GM19193 (cell line): Measurements from ENCODE around the gene COX7C.

Experiments
- POLR2A ChIP-seq: IDR thresholded peaks from 4 replicates; pipeline ENCODE4 v1.6.1; 2011; ENCODE audit not compliant: insufficient read depth, insufficient read length; ENCODE audit errors: extremely low read depth

Gene COX7C

GRCh38 chr5:86646671-86647070, 28.9 kb downstream of the COX7C start:
- TF ChIP-seq POLR2A, result no peak

- TF ChIP-seq POLR2A, result no peak
These were observed 32.2 kb downstream of the COX7C start for GRCh38 chr5:86649832-86650505.

- TF ChIP-seq POLR2A, result no peak
These were observed 46.4 kb downstream of the COX7C start for GRCh38 chr5:86664173-86664572.

- TF ChIP-seq POLR2A, result no peak
These were observed 48.4 kb downstream of the COX7C start for GRCh38 chr5:86665984-86666760.

DNA sequence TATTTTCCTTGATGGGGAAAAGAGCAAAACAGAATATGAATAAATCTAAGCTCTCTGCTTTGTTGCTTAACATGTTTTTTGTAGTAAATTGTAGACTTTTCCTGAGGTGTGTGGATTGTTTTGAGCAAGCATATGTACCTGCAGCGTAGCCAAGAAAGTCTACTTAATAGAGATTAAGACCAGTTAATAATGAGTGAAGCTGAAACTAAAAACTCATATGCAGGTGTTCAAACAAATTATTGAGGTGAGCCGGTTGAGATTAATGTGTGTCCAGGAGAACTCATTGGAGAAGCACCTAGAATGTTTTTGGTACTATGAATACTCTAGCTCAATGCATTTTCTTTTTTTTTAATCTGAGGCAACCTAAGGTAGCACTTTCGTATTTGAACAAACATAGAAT, 49.2 kb downstream of the COX7C start:
- TF ChIP-seq POLR2A, result no peak
